Measurements from ENCODE around the gene MAT1A. TPM values are rescaled to one million over a fixed set of nuclear protein-coding genes. Genes with fewer than 3 reads are reported as not detected.

Gene MAT1A
- total and polyA plus RNA-seq, 2 of the 8 experiments (the other 6 are each of a cell fraction or from before 2014, with no cell fraction given): 4.1 to 6.4 TPM

DNA sequence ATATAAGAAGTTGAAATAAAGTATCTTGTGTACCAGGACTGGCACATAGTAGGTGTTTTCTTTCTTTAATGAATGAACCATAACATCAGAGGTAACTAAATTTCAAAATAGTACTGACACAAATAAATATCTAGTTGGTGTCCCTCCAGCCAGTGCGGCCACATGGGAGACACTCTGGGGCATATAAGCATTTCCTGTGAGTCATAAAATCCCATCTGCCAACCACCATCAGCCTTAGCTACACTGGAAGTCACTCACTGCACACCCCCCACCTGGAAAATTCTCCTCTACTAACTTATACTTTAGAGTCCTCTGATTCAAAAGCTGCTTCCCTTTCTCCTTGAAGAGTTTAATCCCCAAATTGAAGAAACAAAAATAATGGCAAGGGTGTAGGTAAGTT lies 34.6 kb upstream of the MAT1A start:
- no peak for DNase-seq (ENCODE audit: low read depth in 1 of 2, low spot score in 2 of 2)
- Histone ChIP-seq H4K5ac (ENCODE audit: insufficient read length, low read depth, low read length) (no peak overlapping the region), H3K14ac (ENCODE audit: insufficient read length) (no peak overlapping the region), H3K9me3 (ENCODE audit: insufficient read depth in 2 of 2, low read depth in 1 of 2, low read length in 1 of 2) (no peaks in the 10 kb centered on the region), H3K4me3 (ENCODE audit: extremely low read depth in 1 of 4, insufficient read depth in 2 of 4, low read depth in 3 of 4, low read length in 4 of 4) (no peak overlapping the region), H3K27me3 (replicated peaks in 1 of 4; ENCODE audit: control insufficient read depth in 3 of 4, extremely low read depth in 1 of 4, insufficient read depth in 3 of 4, low read length in 3 of 4) (no peaks in the 10 kb centered on the region), H3K79me2 (ENCODE audit: control insufficient read depth in 1 of 2, insufficient read depth in 2 of 2, low read length in 2 of 2) (no peaks in the 10 kb centered on the region), H3K4me1 (replicated peaks in 1 of 4; ENCODE audit: control insufficient read depth in 3 of 4, insufficient read depth in 4 of 4, low read length in 3 of 4) (no peaks in the 10 kb centered on the region), H2BK12ac (ENCODE audit: low read depth, low read length) (no peak overlapping the region), H3K18ac (ENCODE audit: extremely low read depth, low read length) (no peak overlapping the region), H3K27ac (ENCODE audit: low read depth, low read length) (no peak overlapping the region), H2BK120ac (replicated peaks; ENCODE audit: low read depth, low read length) (no peak overlapping the region), H2AFZ (ENCODE audit: low read length) (no peak overlapping the region), H4K20me1 (replicated peaks in 1 of 2; ENCODE audit: control insufficient read depth in 1 of 2, insufficient read depth in 2 of 2, low read length in 2 of 2) (no peaks in the 10 kb centered on the region), H2BK20ac (ENCODE audit: low read length) (no peak overlapping the region), H3K79me1 (ENCODE audit: low read depth, low read length) (no peaks in the 10 kb centered on the region), H3K56ac (replicated peaks; ENCODE audit: insufficient read length, low read depth, low read length) (no peak overlapping the region), H2BK5ac (ENCODE audit: low read depth, low read length) (no peak overlapping the region), H3K4me2 (ENCODE audit: insufficient read depth in 1 of 2, low read depth in 2 of 2, low read length in 2 of 2) (no peak overlapping the region), H3K36me3 (ENCODE audit: control insufficient read depth in 2 of 4, insufficient read depth in 4 of 4, low read length in 3 of 4) (no peaks in the 10 kb centered on the region), H3K23me2 (ENCODE audit: low read depth, low read length) (no peaks in the 10 kb centered on the region), H2AK5ac (ENCODE audit: low read depth, low read length) (no peak overlapping the region), H3K9ac (replicated peaks in 1 of 4; ENCODE audit: extremely low read depth in 1 of 4, low read depth in 3 of 4, low read length in 3 of 4) (no peak overlapping the region), H3K4ac (replicated peaks; ENCODE audit: insufficient read length, low read depth, low read length) (no peak overlapping the region), H2BK15ac (ENCODE audit: low read length) (no peak overlapping the region), H3K23ac (ENCODE audit: insufficient read length) (no peak overlapping the region), H4K8ac (ENCODE audit: extremely low read depth, insufficient read depth, low read length) (no peak overlapping the region), H4K91ac (replicated peaks; ENCODE audit: insufficient read length, low read length) (no peak overlapping the region)
- no peak for FAIRE-seq
- ChIA-PET POLR2A (ENCODE audit: partially characterized antibody) (no interaction called here), CTCF (ENCODE audit: partially characterized antibody) (interaction anchor here (0.8 to 1.4 kb wide), 6 partner anchors 17 to 182 kb away, joined by 3 read pairs; no protein-coding TSS in a partner anchor)
- WGBS, 2 experiments (ENCODE audit: extremely low coverage in 1 of 2, insufficient coverage in 1 of 2, insufficient read length in 1 of 2, insufficient replicate concordance in 2 of 2, low coverage in 1 of 2, low lambda C conversion rate in 2 of 2, missing lambda C conversion rate in 1 of 2): 94% methylated on average over 1 of the region's 1 CpG; no CpG with 5 or more reads in 1 of the 2 experiments
- TF ChIP-seq POLR2A (IDR thresholded peaks at IDR 0.05; ENCODE audit: control extremely low read depth in 1 of 2, low read depth in 2 of 2, low read length in 2 of 2): no peak
- no peak for TF ChIP-seq SIN3A (conservative IDR thresholded peaks at IDR 0.05 in 1 of 2, IDR thresholded peaks at IDR 0.05 in 1 of 2; ENCODE audit: low read depth in 1 of 2, low read length in 2 of 2)
- no peak for TF ChIP-seq SIRT6 (IDR thresholded peaks at IDR 0.05; ENCODE audit: low read length)
- TF ChIP-seq TAF1 (IDR thresholded peaks at IDR 0.05; ENCODE audit: low read depth, low read length): no peak
- TF ChIP-seq, protein P1, sequence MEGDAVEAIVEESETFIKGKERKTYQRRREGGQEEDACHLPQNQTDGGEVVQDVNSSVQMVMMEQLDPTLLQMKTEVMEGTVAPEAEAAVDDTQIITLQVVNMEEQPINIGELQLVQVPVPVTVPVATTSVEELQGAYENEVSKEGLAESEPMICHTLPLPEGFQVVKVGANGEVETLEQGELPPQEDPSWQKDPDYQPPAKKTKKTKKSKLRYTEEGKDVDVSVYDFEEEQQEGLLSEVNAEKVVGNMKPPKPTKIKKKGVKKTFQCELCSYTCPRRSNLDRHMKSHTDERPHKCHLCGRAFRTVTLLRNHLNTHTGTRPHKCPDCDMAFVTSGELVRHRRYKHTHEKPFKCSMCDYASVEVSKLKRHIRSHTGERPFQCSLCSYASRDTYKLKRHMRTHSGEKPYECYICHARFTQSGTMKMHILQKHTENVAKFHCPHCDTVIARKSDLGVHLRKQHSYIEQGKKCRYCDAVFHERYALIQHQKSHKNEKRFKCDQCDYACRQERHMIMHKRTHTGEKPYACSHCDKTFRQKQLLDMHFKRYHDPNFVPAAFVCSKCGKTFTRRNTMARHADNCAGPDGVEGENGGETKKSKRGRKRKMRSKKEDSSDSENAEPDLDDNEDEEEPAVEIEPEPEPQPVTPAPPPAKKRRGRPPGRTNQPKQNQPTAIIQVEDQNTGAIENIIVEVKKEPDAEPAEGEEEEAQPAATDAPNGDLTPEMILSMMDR (IDR thresholded peaks at IDR 0.05; ENCODE audit: control extremely low read depth in 1 of 3, insufficient read depth in 1 of 3, low read depth in 1 of 3, low read length in 3 of 3): no peak
